ENCODE results near the gene HMMR. TPM values are rescaled to one million over a fixed set of nuclear protein-coding genes. Genes with fewer than 3 reads are reported as not detected.

HMMR gene
- total and polyA plus RNA-seq, 9 of the 15 experiments (the other 6 are each of a cell fraction or from before 2014, with no cell fraction given): 74.9 to 133 (median 90.8) TPM

DNA sequence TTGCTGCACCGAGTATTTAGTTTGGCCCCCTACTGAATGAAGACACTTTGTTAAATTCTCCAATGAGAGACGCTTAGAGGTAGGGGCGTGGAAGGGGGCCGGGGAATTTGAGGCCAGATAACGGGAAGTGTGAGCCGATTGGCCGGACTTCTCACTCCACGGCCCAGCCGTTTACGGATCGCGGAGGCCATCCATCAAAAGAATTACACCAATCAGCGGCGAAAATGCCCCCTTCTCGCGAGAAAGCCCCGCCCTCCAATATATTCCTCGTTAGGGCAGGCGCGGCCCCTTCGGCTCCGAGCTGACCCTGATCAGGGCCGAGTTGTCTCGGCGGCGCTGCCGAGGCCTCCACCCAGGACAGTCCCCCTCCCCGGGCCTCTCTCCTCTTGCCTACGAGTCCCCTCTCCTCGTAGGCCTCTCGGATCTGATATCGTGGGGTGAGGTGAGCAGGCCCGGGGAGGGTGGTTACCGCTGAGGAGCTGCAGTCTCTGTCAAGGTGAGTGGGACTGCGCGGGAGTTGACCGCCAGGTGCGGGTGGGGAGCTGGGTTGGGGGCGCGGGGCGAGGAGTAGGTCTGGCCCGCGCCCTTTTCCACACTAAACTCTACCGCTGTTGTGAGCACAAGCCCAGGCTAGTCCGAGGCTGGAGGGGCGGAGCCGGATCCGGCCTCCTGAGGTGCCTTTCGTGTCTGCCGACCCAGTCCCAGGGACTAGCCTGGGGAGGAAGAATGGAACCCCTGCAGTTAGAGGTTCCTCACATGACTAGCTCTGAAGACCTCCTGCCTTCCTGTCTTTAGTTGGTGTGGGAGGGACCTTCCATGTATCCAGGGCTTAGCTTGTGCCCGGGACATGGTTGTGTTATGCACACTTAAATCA lies 22.9 kb upstream of the HMMR start, which contains the start of gene CCNG1 (continued):
- TF ChIP-seq, protein P1, sequence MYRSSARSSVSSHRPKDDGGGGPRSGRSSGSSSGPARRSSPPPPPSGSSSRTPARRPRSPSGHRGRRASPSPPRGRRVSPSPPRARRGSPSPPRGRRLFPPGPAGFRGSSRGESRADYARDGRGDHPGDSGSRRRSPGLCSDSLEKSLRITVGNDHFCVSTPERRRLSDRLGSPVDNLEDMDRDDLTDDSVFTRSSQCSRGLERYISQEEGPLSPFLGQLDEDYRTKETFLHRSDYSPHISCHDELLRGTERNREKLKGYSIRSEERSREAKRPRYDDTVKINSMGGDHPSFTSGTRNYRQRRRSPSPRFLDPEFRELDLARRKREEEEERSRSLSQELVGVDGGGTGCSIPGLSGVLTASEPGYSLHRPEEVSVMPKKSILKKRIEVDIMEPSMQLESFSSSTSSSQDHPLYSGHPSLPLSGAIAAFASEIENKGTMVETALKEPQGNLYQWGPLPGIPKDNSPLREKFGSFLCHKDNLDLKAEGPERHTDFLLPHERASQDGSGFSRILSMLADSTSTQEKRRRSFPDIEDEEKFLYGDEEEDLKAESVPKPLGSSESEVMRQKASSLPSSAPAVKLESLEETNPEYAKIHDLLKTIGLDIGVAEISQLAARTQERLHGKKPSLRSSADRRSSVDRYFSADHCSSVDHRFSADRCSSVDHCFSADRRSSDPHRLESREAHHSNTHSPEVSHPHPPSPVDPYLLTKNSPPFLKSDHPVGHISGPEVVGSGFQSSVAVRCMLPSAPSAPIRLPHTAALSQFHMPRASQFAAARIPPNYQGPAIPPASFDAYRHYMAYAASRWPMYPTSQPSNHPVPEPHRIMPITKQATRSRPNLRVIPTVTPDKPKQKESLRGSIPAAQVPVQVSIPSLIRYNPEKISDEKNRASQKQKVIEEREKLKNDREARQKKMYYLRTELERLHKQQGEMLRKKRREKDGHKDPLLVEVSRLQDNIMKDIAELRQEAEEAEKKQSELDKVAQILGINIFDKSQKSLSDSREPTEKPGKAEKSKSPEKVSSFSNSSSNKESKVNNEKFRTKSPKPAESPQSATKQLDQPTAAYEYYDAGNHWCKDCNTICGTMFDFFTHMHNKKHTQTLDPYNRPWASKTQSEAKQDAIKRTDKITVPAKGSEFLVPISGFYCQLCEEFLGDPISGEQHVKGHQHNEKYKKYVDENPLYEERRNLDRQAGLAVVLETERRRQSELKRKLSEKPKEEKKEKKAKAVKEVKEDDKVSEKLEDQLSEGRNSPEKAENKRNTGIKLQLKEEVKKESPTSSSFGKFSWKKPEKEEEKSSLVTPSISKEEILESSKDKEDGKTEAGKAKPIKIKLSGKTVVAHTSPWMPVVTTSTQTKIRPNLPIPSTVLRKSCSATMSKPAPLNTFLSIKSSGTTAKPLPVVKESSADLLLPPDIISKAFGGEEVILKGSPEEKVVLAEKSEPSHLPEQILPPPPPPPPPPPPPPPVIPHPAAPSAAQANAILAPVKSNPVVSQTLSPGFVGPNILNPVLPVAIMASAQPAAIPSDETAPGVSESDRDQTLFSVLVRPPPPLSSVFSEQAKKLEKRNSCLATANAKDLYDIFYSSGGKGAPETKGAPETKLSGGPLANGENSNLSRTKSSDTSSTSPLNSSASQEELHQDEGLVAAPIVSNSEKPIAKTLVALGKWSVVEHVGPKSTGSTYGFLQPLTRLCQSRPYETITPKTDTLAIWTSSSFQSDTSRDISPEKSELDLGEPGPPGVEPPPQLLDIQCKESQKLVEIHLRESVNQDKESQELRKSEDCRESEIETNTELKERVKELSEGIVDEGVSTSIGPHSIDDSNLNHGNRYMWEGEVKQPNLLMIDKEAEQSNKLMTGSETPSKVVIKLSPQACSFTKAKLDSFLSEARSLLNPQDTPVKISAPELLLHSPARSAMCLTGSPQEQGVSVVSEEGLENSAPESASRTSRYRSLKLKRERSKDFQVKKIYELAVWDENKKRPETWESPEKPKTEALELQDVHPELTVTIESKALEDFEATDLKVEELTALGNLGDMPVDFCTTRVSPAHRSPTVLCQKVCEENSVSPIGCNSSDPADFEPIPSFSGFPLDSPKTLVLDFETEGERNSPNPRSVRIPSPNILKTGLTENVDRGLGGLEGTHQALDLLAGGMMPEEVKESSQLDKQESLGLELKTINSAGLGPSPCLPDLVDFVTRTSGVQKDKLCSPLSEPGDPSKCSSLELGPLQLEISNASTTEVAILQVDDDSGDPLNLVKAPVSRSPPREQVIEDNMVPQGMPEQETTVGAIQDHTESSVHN (IDR thresholded peaks at IDR 0.05; ENCODE audit: borderline replicate concordance in 1 of 2, low read depth in 1 of 2): no peak
- no peak; the same call in 1 of the 2 replicates for TF ChIP-seq MAX (CRISPR knock-in tag; IDR thresholded peaks at IDR 0.05)
- TF ChIP-seq FOXO4 (CRISPR knock-in tag; IDR thresholded peaks at IDR 0.05): no peak
- TF ChIP-seq PYGO2 (tag; IDR thresholded peaks at IDR 0.05): no peak
- TF ChIP-seq NCOA4 (IDR thresholded peaks at IDR 0.05; ENCODE audit: partially characterized antibody): no peak
- TF ChIP-seq FOXA1 (IDR thresholded peaks at IDR 0.05; ENCODE audit: borderline replicate concordance): no peak
- TF ChIP-seq, protein P2, sequence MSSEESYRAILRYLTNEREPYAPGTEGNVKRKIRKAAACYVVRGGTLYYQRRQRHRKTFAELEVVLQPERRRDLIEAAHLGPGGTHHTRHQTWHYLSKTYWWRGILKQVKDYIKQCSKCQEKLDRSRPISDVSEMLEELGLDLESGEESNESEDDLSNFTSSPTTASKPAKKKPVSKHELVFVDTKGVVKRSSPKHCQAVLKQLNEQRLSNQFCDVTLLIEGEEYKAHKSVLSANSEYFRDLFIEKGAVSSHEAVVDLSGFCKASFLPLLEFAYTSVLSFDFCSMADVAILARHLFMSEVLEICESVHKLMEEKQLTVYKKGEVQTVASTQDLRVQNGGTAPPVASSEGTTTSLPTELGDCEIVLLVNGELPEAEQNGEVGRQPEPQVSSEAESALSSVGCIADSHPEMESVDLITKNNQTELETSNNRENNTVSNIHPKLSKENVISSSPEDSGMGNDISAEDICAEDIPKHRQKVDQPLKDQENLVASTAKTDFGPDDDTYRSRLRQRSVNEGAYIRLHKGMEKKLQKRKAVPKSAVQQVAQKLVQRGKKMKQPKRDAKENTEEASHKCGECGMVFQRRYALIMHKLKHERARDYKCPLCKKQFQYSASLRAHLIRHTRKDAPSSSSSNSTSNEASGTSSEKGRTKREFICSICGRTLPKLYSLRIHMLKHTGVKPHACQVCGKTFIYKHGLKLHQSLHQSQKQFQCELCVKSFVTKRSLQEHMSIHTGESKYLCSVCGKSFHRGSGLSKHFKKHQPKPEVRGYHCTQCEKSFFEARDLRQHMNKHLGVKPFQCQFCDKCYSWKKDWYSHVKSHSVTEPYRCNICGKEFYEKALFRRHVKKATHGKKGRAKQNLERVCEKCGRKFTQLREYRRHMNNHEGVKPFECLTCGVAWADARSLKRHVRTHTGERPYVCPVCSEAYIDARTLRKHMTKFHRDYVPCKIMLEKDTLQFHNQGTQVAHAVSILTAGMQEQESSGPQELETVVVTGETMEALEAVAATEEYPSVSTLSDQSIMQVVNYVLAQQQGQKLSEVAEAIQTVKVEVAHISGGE (CRISPR knock-in tag; IDR thresholded peaks at IDR 0.05): no peak
- TF ChIP-seq, protein P3, sequence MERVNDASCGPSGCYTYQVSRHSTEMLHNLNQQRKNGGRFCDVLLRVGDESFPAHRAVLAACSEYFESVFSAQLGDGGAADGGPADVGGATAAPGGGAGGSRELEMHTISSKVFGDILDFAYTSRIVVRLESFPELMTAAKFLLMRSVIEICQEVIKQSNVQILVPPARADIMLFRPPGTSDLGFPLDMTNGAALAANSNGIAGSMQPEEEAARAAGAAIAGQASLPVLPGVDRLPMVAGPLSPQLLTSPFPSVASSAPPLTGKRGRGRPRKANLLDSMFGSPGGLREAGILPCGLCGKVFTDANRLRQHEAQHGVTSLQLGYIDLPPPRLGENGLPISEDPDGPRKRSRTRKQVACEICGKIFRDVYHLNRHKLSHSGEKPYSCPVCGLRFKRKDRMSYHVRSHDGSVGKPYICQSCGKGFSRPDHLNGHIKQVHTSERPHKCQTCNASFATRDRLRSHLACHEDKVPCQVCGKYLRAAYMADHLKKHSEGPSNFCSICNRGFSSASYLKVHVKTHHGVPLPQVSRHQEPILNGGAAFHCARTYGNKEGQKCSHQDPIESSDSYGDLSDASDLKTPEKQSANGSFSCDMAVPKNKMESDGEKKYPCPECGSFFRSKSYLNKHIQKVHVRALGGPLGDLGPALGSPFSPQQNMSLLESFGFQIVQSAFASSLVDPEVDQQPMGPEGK (CRISPR knock-in tag; IDR thresholded peaks at IDR 0.05; ENCODE audit: borderline replicate concordance): 0 out of 2 replicates have a peak, but pooled peaks have one; percentile 31

Measured in K562 (cell line).